NCI-H510A (cell line): ENCODE measurements around the gene HRH4.

Experiments used
- DNase-seq: peaks from one replicate; lab custom pipeline; 2025; lab: John Stamatoyannopoulos, UW

HRH4 gene, protein sequence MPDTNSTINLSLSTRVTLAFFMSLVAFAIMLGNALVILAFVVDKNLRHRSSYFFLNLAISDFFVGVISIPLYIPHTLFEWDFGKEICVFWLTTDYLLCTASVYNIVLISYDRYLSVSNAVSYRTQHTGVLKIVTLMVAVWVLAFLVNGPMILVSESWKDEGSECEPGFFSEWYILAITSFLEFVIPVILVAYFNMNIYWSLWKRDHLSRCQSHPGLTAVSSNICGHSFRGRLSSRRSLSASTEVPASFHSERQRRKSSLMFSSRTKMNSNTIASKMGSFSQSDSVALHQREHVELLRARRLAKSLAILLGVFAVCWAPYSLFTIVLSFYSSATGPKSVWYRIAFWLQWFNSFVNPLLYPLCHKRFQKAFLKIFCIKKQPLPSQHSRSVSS

DNA sequence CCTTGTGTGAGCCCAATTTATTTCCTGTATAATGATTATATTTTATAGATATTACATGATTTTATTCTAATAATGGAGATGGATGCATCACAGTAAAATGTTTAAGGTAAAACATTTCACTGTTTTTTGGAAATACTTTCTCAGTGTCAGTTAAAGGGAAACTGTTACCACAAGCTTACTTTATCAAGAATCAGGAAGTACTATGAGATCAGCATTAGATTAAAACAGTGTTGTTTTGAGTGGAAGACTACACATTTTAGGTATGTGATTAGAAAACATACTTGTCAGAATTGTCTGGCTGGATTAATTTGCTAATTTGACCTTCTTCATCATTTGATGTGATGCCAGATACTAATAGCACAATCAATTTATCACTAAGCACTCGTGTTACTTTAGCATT, at the start of gene HRH4:
Gene HRH4, plus strand, starts transcription at position 250 of the 400 bp plus-strand sequence. Its CDS starts 92 bp downstream, at position 342.
- DNase-seq, result no peak

DNA sequence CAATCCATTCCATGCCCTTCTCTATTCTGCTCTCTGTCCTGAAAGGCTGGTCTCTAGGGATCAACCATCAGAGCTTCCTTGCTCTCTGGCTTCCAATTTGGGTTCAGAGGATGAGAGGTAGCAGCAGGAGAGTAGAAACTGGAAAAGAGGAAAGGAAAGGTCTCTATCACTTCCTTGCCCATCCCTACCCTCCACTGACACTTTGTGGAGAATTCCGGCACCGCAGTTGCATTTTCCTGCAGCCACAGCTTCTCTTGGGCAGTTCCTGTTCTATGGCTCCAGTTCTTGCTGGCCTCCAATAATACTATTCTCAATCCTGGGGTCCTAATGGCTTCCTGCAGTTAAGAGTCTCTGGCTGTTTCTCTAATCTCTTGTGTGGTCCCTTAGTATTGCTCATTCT, 47.3 kb upstream of the HRH4 start:
- DNase-seq, result no peak

- no peak for DNase-seq
Measured at GRCh38 chr18:24414349-24415003, 46.0 kb upstream of the HRH4 start.

DNA sequence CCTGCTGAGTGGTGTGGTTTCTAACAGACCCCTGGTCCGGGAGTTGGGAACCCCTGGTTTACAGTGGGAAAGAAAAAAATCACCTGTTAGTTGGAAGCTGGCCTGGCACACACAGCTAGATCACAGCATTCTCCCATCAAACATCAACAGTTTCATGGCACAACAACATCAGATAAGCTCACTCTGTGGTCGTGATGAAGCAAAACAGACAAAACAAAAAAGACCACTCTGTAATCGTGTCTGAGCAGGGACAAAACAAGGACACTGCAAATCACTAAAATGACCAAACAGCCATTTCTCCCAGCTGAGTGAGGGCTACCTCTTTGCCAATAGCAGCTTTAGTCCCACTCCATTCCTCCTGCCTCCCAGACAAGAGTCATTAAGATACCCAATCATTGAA, 43.0 kb upstream of the HRH4 start:
- DNase-seq, result no peak

DNA sequence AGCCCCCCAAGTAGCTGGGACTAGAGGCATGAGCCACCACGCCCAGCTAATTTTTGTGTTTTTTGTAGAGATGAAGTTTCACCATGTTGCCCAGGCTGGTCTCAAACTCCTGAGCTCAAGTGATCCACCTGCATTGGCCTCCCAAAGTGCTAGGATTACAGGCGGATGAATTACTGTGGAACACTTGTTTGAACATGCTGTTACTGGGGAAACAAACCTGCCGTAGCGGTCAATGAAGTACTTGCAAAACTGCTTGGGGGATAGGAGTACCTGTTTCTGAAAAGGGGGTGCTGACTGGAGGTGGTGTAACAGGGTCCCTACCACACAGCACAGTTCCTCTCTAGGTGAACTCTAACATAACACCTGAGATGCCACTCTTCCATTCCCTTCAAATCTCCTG, 39.9 kb upstream of the HRH4 start:
- DNase-seq, result no peak

DNA sequence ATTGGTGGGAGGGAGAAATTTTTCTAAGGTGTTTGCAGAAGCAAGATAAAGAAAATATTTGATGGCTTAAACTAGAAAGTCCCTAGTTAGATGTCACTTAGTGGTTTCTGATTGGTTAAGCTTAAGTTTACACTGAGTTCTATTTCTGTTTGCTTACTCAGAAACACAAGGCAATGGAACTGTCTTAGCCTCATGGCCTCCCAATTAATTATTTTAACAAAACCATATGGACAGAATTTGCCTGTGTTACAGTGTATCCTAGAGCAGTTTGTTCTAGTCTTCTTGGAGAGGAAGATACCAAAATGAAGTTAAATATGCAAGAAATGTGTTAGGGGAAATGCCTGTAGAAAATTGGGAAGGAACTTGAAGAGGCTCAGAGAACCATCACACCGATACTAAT, 38.6 kb upstream of the HRH4 start:
- DNase-seq, result no peak

DNA sequence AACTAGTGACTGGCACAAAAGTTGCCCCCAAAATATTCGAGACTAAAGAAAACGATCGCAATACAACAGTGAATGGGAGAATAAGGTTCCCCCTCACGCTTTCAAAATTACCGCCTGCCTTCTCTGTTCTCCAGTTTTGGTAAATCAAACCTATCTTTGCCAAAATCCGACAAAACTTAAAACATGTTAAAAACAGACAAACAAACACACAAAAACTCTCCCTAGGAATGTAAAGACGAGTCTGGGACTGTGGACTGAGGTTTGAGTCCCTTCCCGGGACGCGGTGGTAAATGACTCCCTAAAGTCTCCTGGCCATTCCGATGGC, 34.4 kb upstream of the HRH4 start:
- no peak for DNase-seq

GRCh38 chr18:24426398-24427294, 33.8 kb upstream of the HRH4 start, which contains the start of gene IMPACT:
TSS of gene IMPACT (plus strand) at chr18:24426670. CDS start at chr18:24426757, 87 bp downstream.
- DNase-seq, result peak; percentile 79

- DNase-seq, result no peak
Measured at GRCh38 chr18:24427484-24427883, 33.0 kb upstream of the HRH4 start.

- DNase-seq, result no peak
Measured at GRCh38 chr18:24428709-24429108, 31.7 kb upstream of the HRH4 start.

DNA sequence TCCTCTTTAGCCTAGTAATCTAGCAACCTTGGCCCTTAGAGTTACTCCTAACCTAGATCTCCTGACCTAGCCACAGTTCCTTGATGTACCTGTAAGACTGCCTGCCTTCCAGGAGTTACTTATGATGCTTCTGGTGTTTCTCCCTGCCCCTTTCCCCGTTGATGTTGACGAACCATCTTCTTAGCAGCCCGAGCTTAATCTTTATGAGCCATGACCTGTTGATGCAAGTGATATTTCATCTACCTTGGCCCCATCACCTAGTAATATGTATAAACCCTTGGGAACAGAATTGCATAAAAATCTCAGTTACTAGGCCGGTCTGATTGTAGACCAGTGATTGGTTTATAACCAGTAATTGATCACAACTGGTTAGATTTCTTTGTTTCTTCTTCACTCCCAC, 31.2 kb upstream of the HRH4 start:
- no peak for DNase-seq

- no peak for DNase-seq
Measured at GRCh38 chr18:24432618-24433017, 27.8 kb upstream of the HRH4 start.

DNA sequence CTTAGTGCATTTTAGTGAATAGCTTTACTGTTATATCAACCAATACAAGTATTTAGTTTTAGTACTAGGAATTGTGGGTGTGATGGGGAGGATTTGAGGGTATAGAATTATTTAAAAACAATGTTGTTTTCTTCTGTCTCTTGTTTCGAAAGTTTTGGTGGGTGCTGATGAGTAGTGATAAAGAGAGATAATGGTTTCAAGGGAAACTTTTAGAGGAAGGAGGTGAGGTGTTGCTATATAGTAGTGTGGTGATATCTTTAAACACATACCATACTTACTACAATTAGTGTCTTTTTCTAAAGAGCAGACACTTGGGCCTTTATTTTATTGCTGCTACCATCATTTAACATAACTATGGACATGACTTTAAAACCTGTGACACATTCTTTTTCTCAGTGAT, 23.5 kb upstream of the HRH4 start:
- DNase-seq, result no peak

GRCh38 chr18:24443870-24444269, 16.6 kb upstream of the HRH4 start:
- DNase-seq, result no peak

GRCh38 chr18:24446453-24446852, 14.0 kb upstream of the HRH4 start:
- DNase-seq, result no peak

DNA sequence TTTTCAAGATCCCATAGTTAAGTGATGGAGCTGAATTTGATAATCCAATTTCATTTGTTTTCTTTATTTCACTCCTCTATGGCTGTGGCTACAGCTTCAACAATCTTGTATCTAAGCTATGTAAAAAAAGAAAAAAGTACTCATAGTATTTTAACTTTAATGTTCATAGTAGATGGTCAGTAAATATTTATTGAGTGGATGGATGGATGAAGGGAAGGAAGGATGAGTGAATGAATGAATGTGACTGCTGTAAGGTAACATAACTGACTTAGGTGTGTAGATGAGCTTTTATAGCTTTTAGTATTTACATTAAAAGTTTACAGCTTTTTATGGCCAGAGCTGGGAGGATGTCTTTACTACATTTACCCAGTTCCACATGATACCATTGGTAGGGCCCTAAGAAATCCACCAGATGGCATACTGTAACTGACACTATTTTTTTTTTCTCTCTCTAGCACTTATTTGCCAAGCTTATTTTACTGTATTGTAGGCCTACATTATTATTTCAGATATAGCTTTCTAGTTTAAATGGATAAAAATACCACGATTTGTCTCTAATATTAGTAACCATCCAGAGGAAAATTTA, 13.4 kb upstream of the HRH4 start:
- no peak for DNase-seq

DNA sequence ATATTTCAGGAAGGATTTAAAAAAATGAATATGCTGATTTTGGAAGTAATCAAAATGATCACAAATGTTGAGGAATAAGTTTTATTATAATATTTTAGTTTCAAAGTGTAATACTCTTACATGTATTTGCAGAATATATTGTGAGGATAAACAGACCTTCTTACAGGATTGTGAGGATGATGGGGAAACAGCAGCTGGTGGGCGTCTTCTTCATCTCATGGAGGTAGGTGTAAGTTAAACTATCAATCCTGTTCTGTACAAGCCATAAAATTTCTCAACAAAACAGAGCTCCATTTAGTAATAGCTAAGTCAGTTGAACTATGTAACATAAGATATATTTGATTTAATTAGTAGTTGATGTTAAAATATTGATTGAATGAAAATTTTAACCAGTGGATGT, 12.5 kb upstream of the HRH4 start:
- no peak for DNase-seq

DNA sequence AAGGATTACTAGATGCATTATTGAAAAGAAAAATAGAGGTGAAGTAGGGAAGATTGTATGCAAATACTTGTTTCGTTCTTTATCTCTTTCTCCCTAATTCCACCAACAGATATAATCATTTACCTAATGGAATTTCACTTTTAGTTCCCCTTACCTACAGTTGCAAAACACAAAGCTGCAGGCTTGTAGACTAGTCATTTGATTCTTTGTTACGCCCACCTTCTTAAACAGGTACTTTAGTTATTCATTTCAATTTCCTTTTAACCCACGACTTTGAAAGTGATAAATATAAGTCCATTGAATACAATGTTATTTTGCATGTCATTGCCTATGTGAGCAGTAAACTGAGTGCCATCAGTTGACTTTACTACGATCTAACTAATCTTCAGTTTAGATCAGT, 3.9 kb upstream of the HRH4 start:
- DNase-seq, result no peak

- DNase-seq, result no peak
Measured at GRCh38 chr18:24459772-24460171, 665 bp upstream of the HRH4 start.

- no peak for DNase-seq
Measured at GRCh38 chr18:24461996-24462395, 1.6 kb downstream of the HRH4 start.

- no peak for DNase-seq
Measured at GRCh38 chr18:24462838-24463775, 2.7 kb downstream of the HRH4 start.
